Medulla oblongata (tissue), 1 donor: Measurements from ENCODE around the gene CDIP1.
A peak's percentile ranks its signal among the peaks of the same experiment; 100 is the strongest.
"Not testable (repeated sequence)": the region's sequence is repeated elsewhere in the genome, so short reads cannot be mapped to it uniquely, and the experiment has no call there.

ENCODE experiments used
- DNase-seq: peaks from one replicate; pipeline ENCODE4 v3.0.0-alpha.2; 2015; ENCODE audit errors: extremely low spot score

Gene CDIP1

GRCh38 chr16:4538350-4539235, at the start of gene CDIP1:
TSS of gene CDIP1 (minus strand) at chr16:4538773. CDS start at chr16:4514130, 24,643 bp downstream.
- peak; percentile 98 for DNase-seq

DNA sequence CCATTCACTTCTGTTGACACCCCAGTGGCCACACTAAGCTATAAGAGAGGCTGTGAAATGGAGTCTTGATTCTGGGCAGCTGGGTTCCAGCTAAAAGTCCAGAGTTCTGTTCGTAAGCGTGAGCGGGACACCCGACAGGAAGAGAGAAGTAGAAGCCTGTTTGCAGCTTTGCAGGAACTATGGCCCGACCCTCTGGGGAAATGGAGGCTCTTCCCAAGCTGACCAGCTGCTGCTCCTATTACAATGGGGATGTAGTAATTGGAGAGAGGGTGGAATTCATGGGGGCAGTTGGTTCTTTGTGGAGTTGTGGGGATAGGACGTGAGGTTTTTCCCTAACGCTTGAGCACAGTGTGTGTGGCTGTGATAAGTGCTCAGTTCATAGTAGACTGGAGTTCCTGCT, 47.7 kb upstream of the CDIP1 start:
- no peak for DNase-seq

DNA sequence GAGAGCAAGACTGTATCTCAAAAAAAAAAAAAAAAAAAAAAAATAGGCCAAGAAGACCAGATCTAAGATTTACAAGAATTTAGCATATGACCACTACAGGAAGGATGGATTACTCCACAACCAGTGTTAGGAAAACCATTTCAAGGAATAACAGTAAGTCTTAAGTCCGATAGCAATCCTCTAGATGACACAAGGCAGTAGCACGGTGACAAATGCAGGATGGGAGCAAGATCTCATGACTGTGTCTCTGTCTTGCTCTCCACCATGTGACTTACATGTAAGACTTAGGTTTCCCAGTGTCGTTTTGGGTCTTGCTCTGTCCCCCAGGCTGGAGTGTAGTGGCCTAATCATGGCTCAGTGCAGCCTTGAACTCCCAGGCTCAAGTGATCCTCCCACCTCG, 45.3 kb upstream of the CDIP1 start:
- DNase-seq = no peak

DNA sequence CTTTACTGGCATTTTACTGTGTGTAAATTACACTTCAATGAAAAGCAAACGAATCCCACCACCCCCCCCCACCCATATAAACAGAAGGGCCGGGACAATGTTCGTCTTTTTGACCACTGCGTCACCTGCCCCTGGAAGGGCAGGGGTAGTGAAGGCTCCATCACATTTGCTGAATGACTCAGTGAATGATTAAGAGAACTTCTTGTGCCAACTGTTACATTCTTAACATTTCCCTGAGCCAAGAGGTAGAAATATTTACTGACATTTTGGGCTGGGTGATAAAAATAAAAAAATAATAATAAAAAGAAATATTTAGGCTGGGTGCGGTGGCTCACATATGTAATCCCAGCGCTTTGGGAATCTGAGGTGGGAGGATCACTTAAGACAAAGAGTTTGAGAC, 41.7 kb upstream of the CDIP1 start:
- DNase-seq = no peak

DNA sequence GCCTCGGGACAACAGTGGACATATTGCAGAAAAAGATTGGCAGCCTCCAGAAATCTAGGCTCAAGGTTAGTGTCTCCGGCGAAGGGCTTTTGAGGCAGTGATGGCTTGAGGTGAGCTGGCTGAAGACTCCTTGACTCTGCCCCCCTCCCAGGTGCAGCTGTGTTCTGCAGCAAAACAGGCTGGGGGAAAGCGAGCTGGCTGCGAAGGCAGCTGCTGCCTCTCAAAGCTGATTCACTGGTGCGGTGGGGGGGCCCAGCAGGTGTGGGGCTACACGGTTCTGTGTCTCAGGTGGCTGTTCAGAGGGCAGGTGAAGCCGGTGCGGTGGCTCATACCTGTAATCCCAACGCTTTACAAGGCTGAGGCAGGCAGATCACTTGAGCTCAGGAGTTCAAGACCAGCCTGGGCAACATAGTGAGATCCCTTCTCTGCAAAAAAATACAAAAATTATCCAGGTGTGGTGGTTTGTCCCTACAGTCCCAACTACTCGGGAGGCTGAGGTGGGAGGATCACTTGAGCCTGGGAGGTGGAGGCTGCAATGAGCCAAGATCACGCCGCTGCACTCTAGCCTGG, 40.5 kb upstream of the CDIP1 start:
- DNase-seq = no peak

DNA sequence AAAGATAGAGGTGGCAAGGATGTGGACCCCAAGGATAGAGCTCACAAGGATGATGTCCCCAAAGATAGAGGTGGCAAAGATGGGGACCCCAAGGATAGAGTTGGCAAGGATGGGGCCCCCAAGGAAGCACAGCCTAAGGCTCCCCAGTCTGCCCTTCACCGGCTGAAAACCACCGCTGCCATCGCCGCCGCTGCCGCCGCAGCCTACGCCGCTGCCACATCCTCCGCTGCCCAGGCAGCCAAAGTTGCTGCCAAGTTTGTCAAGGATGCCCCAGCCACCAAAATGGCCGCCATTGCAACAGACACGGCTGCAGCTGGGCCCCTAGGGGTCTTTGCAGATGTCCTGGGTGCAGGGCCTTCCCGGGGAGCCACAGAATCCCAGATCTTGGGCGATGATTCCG, 37.4 kb upstream of the CDIP1 start:
- DNase-seq = no peak

GRCh38 chr16:4574919-4575705, 36.5 kb upstream of the CDIP1 start:
- DNase-seq = no peak

GRCh38 chr16:4573926-4574325, 35.4 kb upstream of the CDIP1 start:
- DNase-seq = not testable (repeated sequence)

DNA sequence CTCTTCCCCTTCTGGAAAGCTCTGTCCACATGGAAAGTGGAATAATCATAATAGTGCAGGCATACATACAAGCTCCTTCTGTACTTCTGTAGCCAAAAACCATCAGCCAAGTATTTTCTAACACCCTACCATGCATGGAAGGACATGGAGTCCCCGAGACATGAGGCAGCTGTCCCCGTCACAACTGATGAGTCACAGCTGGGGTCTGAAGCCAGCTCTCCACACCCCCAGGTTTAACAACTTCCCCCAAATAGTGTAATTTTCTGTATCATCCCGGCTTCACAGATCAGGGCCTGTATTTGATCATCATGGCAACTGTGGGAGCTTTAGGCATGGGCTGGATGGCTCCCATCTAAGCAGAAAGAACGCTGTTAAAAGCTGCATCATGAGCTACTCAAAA, 34.1 kb upstream of the CDIP1 start:
- no peak for DNase-seq

DNA sequence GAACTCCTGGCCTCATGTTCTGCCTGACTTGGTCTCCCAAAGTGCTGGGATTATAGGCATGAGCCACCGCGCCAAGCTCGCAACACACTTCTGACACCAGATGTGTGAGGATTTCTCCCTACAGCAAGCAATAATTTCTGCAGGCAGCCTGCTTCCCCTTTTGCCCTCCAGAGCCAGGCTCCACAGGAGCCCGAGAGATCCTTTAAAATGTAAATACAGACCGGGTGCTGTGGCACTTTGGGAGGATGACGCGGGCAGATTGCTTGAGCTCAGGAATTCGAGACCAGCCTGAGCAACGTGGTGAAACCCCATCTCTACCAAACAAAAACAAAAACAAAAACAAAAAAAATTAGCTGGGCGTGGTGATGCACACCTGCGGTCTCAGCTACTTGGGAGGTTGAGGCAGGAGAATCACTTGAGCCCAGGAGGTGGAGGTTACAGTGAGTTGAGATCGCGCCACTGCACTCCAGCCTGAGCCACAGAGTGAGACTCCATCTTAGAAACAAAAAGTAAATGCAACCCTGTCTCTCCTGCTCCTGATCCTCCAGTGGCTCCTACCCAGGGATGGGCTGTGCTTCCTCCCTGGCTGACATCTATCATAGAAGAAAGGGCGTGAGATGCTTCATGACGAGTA, 32.2 kb upstream of the CDIP1 start:
- no peak for DNase-seq

GRCh38 chr16:4570086-4570485, 31.5 kb upstream of the CDIP1 start:
- DNase-seq = no peak

- no peak for DNase-seq
These were observed 27.6 kb upstream of the CDIP1 start for GRCh38 chr16:4566144-4566543.

DNA sequence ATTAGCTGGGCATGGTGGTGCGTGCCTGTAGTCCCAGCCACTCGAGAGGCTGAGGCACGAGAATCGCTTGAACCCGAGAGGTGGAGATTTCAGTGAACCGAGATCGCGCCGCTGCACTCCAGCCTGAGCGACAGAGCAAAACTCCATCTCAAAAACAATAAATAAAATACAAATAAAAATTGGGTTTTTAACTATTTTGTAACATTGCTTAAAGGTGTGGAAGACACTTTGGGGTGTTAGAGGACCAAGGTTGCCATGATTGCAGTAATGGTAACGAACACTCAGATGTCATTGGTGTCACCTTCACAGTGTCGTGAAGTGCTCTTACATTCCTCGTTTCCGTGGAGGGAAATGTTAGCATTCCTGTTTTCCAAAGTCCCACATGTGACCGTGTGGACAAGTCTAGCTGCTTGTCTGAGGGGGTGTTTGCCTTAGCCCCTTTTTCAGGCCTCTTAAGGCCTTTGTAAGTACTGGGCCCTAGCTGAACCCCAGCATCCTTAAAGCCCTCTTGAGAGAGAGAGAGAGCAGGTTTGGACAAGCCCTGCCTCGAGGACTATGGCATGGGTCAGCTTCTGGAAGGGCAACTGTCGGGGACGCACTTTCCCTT, 26.2 kb upstream of the CDIP1 start:
- no peak for DNase-seq

DNA sequence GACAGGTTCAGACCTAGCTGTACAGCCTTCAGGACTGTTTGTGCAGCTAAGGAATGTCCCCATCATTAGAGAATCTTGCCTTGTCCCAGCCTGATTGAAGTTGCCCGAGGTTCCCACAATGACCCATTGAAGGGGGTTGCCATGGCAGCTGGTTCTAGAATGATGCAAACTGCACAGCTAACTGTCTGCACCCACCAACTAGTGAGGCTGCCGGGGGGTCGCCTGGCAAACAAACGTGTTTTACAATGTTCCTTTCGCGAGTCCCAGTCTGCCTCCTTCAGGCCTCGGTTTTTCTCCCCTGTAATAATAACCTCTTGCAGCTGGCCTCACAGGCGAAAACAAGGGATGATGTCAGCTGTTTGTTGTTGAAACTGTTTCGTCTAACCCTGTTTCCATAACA, 23.0 kb upstream of the CDIP1 start:
- DNase-seq = peak; percentile 62

- no peak for DNase-seq
These were observed 19.4 kb upstream of the CDIP1 start for GRCh38 chr16:4557973-4558372.

- DNase-seq = no peak
These were observed 18.0 kb upstream of the CDIP1 start for GRCh38 chr16:4556580-4556979.

GRCh38 chr16:4556112-4556511, 17.5 kb upstream of the CDIP1 start, which contains the start of gene C16orf96:
TSS of gene C16orf96 (plus strand) at chr16:4556340. CDS start at chr16:4556490, 150 bp downstream.
- DNase-seq = no peak

DNA sequence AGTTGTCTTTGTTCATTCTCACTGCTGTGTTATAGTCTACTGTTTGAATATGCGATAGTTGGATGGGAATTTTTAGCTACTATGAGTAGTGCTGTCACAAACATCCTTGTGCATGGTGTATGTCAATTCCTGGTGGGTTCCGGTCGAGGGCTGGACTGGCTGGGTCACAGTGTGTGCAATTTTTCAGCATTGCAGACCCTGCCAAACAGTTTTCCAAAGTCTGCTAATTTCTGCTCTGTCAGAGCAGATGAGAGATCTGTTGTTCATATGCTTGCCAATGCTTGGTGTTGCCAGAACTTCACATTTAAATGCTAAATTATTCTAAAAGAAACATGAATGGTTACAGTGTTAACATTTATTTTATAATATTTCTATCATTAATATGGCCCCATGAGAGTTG, 14.0 kb upstream of the CDIP1 start:
- DNase-seq = no peak

DNA sequence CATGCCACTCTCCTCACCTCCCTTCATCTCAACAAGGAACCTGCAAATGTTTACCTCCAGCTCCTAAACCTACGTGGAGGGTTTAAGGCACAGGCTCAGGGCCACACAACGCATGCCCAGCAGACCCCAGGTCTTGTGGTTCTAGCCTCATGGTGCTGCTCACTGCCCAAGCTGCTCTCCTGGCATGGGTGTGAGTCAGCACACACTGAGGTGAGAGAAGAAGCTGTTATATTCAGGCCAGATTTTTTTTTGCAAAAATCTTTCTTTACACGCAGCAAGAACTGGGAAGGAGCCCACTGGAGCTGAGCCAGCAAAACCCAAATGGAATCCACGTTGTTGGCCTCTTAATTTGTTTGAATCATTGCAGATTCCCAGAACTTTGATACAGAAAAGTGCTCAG, 12.0 kb upstream of the CDIP1 start:
- DNase-seq = no peak

GRCh38 chr16:4548124-4548523, 9.6 kb upstream of the CDIP1 start:
- no peak for DNase-seq

GRCh38 chr16:4544473-4544872, 5.9 kb upstream of the CDIP1 start:
- DNase-seq = no peak
